Measurements from ENCODE around the gene PIWIL1. TPM values are rescaled to one million over a fixed set of nuclear protein-coding genes. Genes with fewer than 3 reads are reported as not detected.

The PIWIL1 gene
- total RNA-seq, 1 donor from 2014 or later = not detected

- H3K27ac Mint-ChIP-seq = no peak overlapping the region
- H3K27me3 Mint-ChIP-seq = peaks cover 30% of the 10 kb centered on the region
- DNase-seq (ENCODE audit: low spot score, unreplicated experiment) = no peak
- peaks cover 4% of the 10 kb centered on the region for H3K4me1 Mint-ChIP-seq (ENCODE audit: low read depth)
- TF ChIP-seq CTCF (IDR thresholded peaks at IDR 0.05; ENCODE audit: unreplicated experiment) = no peak
- no peaks in the 10 kb centered on the region for H3K9me3 Mint-ChIP-seq (ENCODE audit: low read depth)
- no peaks in the 10 kb centered on the region for H3K36me3 Mint-ChIP-seq (ENCODE audit: insufficient read depth)
- no peak overlapping the region for H3K4me3 Mint-ChIP-seq (ENCODE audit: low read depth)
Measured at GRCh38 chr12:130367523-130367922, 29.8 kb downstream of the PIWIL1 start.

GRCh38 chr12:130369816-130370215 is 32.1 kb downstream of the PIWIL1 start:
- H3K27me3 Mint-ChIP-seq = peaks cover 33% of the 10 kb centered on the region
- TF ChIP-seq CTCF (IDR thresholded peaks at IDR 0.05; ENCODE audit: unreplicated experiment) = no peak
- H3K9me3 Mint-ChIP-seq (ENCODE audit: low read depth) = no peaks in the 10 kb centered on the region
- DNase-seq (ENCODE audit: low spot score, unreplicated experiment) = no peak
- H3K4me3 Mint-ChIP-seq (ENCODE audit: low read depth) = no peak overlapping the region
- H3K36me3 Mint-ChIP-seq (ENCODE audit: insufficient read depth) = no peaks in the 10 kb centered on the region
- H3K27ac Mint-ChIP-seq = no peak overlapping the region
- peaks cover 3% of the 10 kb centered on the region for H3K4me1 Mint-ChIP-seq (ENCODE audit: low read depth)

- TF ChIP-seq CTCF (IDR thresholded peaks at IDR 0.05; ENCODE audit: unreplicated experiment) = no peak
- Mint-ChIP-seq H3K27me3 (peaks cover 40% of the 10 kb centered on the region), H3K36me3 (ENCODE audit: insufficient read depth) (no peaks in the 10 kb centered on the region), H3K9me3 (ENCODE audit: low read depth) (no peaks in the 10 kb centered on the region), H3K27ac (no peak overlapping the region), H3K4me3 (ENCODE audit: low read depth) (no peak overlapping the region), H3K4me1 (ENCODE audit: low read depth) (no peaks in the 10 kb centered on the region)
- no peak for DNase-seq (ENCODE audit: low spot score, unreplicated experiment)
Measured at GRCh38 chr12:130371296-130371695, 33.6 kb downstream of the PIWIL1 start.

- no peaks in the 10 kb centered on the region for H3K4me1 Mint-ChIP-seq (ENCODE audit: low read depth)
- no peak overlapping the region for H3K27ac Mint-ChIP-seq
- no peaks in the 10 kb centered on the region for H3K9me3 Mint-ChIP-seq (ENCODE audit: low read depth)
- DNase-seq (ENCODE audit: low spot score, unreplicated experiment) = no peak
- H3K36me3 Mint-ChIP-seq (ENCODE audit: insufficient read depth) = no peaks in the 10 kb centered on the region
- H3K27me3 Mint-ChIP-seq = peaks cover 48% of the 10 kb centered on the region
- H3K4me3 Mint-ChIP-seq (ENCODE audit: low read depth) = no peak overlapping the region
- no peak for TF ChIP-seq CTCF (IDR thresholded peaks at IDR 0.05; ENCODE audit: unreplicated experiment)
Measured at GRCh38 chr12:130372936-130373335, 35.2 kb downstream of the PIWIL1 start.

GRCh38 chr12:130374083-130374482 is 36.4 kb downstream of the PIWIL1 start:
- H3K36me3 Mint-ChIP-seq (ENCODE audit: insufficient read depth) = no peaks in the 10 kb centered on the region
- peaks cover 55% of the 10 kb centered on the region for H3K27me3 Mint-ChIP-seq
- DNase-seq (ENCODE audit: low spot score, unreplicated experiment) = no peak
- H3K4me1 Mint-ChIP-seq (ENCODE audit: low read depth) = no peaks in the 10 kb centered on the region
- H3K4me3 Mint-ChIP-seq (ENCODE audit: low read depth) = no peak overlapping the region
- TF ChIP-seq CTCF (IDR thresholded peaks at IDR 0.05; ENCODE audit: unreplicated experiment) = no peak
- no peak overlapping the region for H3K27ac Mint-ChIP-seq
- no peaks in the 10 kb centered on the region for H3K9me3 Mint-ChIP-seq (ENCODE audit: low read depth)

Data from progenitor cell of endocrine pancreas (in vitro differentiated cells).